RCC 7860 (cell line): ENCODE data around the gene RCSD1.
"Not testable (repeated sequence)": the region's sequence is repeated elsewhere in the genome, so short reads cannot be mapped to it uniquely, and the experiment has no call there.

ENCODE experiments used
- DNase-seq: peaks from one replicate; pipeline ENCODE4 v3.0.0-alpha.2; 2015; ENCODE audit warnings: low spot score
- FAIRE-seq: peaks from 2 replicates; lab custom pipeline; 2012; peaks lifted over from hg19 to GRCh38; lab: Jason Lieb, UNC

RCSD1 gene

GRCh38 chr1:167710836-167711235 is 80.8 kb downstream of the RCSD1 start:
- no peak for FAIRE-seq
- no peak for DNase-seq

DNA sequence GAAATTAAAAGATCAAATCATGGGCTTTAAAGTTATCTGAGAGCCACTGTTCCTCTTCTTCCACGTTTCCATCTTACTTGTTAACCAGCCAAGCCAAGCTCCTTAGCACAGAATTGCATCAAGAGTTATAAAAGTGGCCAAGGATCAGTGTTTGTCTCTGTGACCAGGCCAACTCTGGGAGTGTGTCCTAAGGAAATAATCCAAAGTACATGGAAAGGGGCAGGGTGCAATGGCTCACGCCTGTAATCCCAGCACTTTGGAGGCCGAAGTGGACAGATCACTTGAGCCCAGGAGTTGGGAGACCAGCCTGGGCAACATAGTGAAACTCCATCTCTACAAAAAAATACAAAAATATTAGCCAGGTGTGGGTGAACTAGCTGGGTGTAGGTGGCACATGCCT is 81.8 kb downstream of the RCSD1 start:
- FAIRE-seq: no peak

GRCh38 chr1:167713330-167714081 is 83.5 kb downstream of the RCSD1 start:
- no peak for DNase-seq
- FAIRE-seq: no peak

More for the DNA sequence above, 81.8 kb downstream of the RCSD1 start:
- DNase-seq: no peak

- peak; percentile 76 for DNase-seq
- no peak for FAIRE-seq
These were observed 84.0 kb downstream of the RCSD1 start for GRCh38 chr1:167714098-167714438.

DNA sequence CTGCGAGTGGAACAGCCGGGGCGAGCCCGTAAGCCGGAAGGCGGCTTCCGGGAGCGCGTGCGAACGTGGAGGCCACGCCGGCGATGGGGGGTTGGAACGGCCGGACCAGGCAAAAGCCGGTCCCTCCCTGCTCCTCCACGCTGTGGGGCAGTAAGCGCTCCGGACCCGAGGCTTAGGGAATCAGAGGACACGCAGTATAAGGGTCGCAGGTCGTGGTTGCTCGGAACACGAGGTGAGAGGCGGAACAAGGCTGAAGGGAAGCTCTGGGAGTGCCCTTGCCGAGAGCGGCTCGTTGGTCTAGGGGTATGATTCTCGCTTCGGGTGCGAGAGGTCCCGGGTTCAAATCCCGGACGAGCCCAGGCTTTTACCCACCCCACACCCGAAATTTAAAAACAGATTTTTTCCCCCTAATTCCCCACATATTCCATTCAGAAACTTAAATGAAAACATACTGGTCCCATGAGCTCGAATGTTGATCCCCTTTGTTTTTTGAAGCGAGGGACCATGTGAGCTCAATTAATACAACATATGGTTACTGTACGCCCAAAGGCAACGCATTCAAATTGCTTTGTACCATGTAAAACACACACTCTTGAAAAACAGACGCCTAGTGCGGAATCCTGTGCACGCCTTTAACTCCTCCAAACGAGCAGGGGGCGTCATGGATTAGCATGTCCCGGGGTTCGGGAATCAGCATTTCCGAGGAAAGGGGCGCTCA is 84.6 kb downstream of the RCSD1 start:
- no peak for FAIRE-seq
- peak; percentile 75 for DNase-seq

DNA sequence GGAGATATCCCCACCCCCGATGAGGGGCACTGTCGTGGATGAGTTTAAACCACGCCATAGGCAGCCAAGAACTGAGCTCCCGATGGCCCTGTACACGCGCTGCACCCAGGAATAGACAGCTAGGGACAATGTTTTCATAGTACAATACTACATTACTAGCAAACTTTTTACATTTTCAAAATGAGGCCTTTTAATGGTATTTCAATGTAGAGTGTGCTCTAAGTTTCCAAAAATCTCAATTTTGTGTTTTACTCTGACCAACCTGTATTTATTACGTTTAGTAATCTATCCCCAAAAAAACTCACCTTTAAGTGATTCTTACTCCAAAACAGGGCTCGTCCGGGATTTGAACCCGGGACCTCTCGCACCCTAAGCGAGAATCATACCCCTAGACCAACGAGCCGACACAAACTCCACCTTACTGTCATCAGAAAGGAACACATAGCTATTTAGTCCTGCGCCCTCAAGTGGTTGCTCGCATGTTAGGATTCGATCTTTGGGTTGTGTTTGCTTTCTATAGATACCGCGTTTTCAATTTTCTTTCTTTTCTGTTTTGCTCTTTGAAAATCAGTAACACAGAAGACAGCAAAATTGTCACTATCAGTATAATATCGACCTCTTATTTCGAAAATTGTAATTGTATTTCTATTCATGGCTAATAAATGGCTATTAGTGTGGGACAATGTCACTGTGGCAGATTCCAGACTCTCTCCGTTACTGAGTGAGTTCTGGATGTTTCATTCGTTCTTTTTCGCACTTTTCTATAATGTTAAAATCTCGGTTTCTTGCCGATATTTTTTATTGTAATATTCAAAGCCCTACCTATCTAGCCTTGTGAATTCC is 85.3 kb downstream of the RCSD1 start:
- peak; percentile 53 for FAIRE-seq
- DNase-seq: peak; percentile 86

DNA sequence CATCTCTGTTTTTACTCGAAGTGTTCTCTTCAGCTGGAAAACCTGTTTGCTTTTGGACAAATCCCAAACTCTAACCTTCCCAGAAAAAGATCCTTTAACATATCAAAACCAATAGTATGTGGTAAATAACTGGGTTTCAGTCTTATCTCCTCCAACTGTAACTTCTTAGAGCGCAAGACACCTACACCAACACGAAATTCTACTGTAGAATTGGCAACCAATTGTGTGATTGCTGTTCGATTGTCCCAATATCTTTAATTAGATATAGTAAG is 85.9 kb downstream of the RCSD1 start:
- FAIRE-seq (no peak), DNase-seq (peak; percentile 6)

DNA sequence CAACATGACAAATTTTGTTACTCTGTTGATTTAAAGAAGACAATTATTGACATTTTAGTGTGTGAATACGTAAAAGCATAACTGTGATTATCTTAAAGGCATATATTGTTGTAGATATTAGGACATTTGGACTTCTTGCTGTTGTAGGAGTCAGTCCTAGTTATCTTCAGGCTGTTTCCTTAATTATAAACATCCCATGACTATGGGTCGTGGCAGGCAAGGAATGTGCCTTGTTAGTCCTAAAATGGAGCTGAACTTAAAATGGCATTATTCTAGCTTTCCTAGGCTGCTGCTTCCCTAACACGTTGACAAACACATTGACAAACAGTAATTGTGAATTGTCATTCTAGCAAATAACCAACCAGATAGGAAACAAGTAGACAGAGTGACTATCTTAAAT is 87.3 kb downstream of the RCSD1 start:
- no peak for DNase-seq
- FAIRE-seq: no peak

DNA sequence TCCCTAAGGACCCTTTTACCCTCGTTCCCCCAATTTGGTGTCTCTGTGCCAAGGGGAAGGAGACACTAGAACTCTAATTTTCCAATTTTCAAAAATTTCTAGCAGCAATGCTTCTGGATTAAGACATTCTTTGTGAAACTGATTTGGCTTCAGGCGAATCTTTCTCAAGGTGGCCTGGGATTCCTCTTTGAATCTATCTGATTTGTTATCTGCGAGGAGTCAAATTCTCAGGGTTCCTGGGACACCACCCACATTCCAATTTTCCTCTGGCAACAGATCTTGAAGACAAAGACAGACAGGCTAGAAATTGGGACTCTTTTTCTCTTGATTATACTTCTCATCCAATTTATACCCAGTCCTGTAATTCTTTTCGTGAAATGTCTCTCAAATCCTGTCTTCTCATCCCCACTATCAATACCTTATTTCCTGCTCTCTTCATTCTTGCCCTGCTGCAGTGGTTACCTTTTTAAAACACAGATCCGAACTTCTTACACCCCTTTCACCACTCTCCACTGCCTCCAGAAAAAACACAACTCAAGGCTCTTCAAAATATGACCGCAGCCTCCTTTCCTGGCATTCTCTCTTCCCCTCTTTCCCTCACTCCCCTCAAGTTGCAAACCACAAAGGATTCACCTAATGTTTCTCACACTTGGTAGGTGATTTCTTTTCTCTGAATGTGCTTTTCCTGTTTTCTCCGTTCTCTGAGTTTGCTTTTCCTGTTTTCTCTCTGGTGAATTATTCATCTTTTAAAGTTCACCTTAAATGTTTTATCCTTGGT is 89.1 kb downstream of the RCSD1 start:
- no peak for DNase-seq
- no peak for FAIRE-seq

- not testable (repeated sequence) for DNase-seq, FAIRE-seq
These were observed 89.8 kb downstream of the RCSD1 start for GRCh38 chr1:167719715-167720421.

- FAIRE-seq (no peak), DNase-seq (peak; percentile 43)
These were observed 91.1 kb downstream of the RCSD1 start for GRCh38 chr1:167720965-167721616.

DNA sequence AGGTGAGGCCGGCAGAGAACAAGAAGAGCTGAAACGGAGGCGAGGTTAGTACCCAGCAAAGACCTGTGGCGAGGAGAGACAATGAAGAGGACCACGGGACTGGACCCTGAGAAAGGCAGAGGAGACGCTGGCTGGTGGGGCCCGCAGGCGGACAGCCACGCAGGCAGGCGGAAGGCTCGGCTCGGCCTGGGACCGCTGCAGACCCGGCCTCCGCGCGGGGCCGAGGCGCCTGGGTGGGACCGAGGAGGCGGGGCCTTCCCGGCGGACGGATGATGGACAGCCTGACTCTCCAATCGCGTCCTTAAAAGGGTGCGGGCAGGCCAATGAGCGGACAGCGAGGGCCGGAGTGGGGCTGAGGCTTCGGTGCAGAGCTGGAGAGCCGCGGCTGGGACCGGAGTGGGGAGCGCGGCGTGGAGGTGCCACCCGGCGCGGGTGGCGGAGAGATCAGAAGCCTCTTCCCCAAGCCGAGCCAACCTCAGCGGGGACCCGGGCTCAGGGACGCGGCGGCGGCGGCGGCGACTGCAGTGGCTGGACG is 91.7 kb downstream of the RCSD1 start, which contains the start of gene MPZL1:
Gene MPZL1 (plus strand): TSS at position 366 of the 535 bp plus-strand sequence. CDS start 170 bp downstream, outside the sequence.
- DNase-seq: peak; percentile 82
- no peak for FAIRE-seq

DNA sequence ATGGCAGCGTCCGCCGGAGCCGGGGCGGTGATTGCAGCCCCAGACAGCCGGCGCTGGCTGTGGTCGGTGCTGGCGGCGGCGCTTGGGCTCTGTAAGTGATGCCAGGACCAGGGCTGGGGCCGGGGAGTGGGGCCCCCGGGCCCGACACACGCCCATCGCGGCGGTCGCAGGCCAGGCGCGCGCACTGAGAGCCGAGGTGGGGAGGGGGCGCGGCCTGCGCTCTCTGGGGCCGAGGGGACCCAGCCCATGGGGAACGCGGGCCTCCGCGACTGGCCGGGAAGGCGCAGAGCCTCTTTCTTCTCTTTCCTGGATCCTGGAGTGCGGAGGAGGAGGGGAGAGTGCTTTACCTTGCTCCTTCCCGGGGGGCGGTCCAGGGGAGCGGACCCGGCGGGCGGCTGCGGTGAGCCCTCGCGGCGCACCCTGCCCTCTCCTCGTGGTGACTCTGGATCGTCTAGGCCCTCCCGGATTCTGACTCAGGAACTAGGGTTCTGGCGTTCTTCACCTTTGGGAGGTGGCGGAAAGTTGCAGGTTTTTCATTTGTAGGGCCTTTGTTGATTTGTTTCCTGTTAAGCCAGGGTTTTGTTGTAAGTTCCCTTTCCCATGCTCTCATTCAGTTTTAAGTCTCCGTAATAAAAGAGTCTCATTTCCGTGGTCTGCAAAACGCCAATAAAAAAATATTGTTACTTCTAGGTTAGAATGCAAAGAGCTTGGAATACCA is 92.3 kb downstream of the RCSD1 start:
- FAIRE-seq (no peak), DNase-seq (peak; percentile 48)

GRCh38 chr1:167722870-167723251 is 92.8 kb downstream of the RCSD1 start:
- FAIRE-seq (no peak), DNase-seq (no peak)

DNA sequence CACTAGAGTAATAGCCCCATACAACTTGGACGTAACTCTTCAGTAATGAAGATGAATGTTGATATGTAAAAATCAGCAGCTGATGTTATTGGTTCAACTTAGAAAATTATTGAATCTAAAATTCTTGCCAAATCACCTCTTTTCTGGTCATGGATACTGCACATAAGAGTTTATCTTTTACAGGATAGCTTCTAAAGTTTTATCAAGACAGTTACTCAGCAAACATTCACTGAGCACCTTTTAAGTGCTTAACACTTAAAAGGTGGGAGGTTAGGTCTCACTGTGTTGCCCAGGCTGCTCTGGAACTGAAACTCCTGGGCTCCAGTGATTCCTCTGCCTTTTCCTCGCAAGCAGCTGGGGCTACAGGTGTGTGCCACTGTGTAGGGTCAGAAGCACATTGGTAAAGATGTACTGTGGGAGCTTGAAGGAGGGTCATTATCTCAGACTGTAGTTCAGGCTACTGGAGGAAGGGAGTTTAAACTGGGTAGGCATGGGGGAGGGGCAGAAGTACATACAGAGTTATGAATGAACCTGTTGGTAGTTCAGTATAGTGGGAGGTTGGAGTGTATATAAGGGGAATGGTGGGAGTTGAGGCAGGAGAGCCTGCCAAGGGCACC is 93.8 kb downstream of the RCSD1 start:
- FAIRE-seq: no peak
- no peak for DNase-seq

GRCh38 chr1:167726008-167726407 is 96.0 kb downstream of the RCSD1 start:
- FAIRE-seq: no peak

DNA sequence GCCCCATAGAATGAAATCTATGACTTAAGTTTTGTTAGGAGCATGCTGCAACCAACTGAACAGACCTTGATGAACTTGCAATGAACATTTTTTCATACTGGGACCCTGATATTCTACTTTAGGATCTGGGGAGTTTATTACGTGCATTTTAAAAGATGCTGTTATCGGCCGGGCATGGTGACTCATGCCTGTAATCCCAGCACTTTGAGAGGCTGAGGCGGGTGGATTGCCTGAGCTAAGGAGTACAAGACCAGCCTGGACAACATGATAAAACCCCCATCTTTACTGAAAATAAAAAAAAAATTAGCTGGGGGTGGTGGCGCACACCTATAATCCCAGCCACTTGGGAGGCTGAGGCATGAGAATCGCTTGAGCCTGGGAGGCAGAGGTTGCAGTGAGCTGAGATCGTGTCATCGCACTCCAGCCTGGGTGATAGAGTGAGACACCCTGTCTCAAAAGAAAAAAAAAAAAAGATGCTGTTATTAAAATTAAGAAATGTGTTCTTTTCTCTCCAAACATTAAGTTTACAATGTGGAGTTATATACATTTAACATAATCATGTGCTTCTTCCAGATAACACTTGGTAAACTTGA is 98.9 kb downstream of the RCSD1 start:
- FAIRE-seq (no peak), DNase-seq (no peak)

More at GRCh38 chr1:167726008-167726407, 96.0 kb downstream of the RCSD1 start:
- no peak for DNase-seq

- FAIRE-seq (no peak), DNase-seq (no peak)
These were observed 104.2 kb downstream of the RCSD1 start for GRCh38 chr1:167734227-167734626.
